Measurements from ENCODE around the gene TRIM10.

DNA sequence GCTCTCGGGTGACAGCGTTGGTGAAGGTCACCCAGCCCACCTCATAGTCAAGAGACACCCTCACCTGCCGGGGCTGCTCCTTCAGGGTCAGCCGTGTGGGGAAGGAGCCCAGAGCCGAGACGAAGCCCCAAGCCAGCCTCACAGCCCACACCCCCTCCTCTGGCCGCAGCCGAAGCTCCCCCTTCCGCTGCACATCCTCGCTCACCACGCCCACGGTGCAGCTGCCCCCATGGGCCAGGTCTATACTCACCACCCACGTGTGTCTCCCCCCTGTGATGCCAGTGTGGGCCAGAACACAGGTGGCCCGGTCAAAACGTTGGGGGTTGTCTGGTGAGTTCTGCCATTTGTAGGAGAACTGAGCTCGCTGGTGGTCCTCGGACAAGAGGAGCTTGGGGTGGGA is 7.0 kb downstream of the TRIM10 start:
- TF ChIP-seq, protein P1, sequence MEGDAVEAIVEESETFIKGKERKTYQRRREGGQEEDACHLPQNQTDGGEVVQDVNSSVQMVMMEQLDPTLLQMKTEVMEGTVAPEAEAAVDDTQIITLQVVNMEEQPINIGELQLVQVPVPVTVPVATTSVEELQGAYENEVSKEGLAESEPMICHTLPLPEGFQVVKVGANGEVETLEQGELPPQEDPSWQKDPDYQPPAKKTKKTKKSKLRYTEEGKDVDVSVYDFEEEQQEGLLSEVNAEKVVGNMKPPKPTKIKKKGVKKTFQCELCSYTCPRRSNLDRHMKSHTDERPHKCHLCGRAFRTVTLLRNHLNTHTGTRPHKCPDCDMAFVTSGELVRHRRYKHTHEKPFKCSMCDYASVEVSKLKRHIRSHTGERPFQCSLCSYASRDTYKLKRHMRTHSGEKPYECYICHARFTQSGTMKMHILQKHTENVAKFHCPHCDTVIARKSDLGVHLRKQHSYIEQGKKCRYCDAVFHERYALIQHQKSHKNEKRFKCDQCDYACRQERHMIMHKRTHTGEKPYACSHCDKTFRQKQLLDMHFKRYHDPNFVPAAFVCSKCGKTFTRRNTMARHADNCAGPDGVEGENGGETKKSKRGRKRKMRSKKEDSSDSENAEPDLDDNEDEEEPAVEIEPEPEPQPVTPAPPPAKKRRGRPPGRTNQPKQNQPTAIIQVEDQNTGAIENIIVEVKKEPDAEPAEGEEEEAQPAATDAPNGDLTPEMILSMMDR (IDR thresholded peaks at IDR 0.05), result no peak
- TF ChIP-seq POLR2A (IDR thresholded peaks at IDR 0.05), result no peak
